Measurements from ENCODE around the gene P2RY13.

The P2RY13 gene

DNA sequence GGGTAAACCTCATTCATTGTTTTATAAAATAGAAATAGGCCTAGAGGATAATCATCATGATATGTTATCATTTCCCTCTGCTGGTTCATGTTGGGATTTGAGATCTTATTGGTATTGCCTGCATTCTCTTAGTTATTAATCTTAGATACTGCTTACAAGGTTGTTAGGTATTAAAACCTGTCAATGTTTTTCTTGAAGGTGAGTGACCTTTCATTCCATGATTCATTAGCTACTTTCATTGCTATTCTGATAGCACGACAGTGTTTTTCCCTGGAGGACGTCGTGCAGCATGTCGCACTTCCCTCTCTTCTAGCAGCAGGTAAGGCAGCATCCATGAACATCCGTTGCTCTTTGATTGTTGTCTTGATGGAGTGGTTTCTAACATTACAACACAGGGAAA, 38.1 kb upstream of the P2RY13 start:
- TF ChIP-seq, protein P1, sequence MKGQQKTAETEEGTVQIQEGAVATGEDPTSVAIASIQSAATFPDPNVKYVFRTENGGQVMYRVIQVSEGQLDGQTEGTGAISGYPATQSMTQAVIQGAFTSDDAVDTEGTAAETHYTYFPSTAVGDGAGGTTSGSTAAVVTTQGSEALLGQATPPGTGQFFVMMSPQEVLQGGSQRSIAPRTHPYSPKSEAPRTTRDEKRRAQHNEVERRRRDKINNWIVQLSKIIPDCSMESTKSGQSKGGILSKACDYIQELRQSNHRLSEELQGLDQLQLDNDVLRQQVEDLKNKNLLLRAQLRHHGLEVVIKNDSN (IDR thresholded peaks at IDR 0.05): no peak
- TF ChIP-seq ZBTB7A (IDR thresholded peaks at IDR 0.05; ENCODE audit: low read depth) (no peak), CREB1 (IDR thresholded peaks at IDR 0.05; ENCODE audit: low read depth) (no peak), RAD21 (IDR thresholded peaks at IDR 0.05; ENCODE audit: low read depth) (no peak), TEAD4 (IDR thresholded peaks at IDR 0.05) (no peak), FOXM1 (IDR thresholded peaks at IDR 0.05; ENCODE audit: borderline replicate concordance, low read depth) (no peak)
- TF ChIP-seq, protein P2, sequence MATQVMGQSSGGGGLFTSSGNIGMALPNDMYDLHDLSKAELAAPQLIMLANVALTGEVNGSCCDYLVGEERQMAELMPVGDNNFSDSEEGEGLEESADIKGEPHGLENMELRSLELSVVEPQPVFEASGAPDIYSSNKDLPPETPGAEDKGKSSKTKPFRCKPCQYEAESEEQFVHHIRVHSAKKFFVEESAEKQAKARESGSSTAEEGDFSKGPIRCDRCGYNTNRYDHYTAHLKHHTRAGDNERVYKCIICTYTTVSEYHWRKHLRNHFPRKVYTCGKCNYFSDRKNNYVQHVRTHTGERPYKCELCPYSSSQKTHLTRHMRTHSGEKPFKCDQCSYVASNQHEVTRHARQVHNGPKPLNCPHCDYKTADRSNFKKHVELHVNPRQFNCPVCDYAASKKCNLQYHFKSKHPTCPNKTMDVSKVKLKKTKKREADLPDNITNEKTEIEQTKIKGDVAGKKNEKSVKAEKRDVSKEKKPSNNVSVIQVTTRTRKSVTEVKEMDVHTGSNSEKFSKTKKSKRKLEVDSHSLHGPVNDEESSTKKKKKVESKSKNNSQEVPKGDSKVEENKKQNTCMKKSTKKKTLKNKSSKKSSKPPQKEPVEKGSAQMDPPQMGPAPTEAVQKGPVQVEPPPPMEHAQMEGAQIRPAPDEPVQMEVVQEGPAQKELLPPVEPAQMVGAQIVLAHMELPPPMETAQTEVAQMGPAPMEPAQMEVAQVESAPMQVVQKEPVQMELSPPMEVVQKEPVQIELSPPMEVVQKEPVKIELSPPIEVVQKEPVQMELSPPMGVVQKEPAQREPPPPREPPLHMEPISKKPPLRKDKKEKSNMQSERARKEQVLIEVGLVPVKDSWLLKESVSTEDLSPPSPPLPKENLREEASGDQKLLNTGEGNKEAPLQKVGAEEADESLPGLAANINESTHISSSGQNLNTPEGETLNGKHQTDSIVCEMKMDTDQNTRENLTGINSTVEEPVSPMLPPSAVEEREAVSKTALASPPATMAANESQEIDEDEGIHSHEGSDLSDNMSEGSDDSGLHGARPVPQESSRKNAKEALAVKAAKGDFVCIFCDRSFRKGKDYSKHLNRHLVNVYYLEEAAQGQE (IDR thresholded peaks at IDR 0.05; ENCODE audit: low read depth): no peak

DNA sequence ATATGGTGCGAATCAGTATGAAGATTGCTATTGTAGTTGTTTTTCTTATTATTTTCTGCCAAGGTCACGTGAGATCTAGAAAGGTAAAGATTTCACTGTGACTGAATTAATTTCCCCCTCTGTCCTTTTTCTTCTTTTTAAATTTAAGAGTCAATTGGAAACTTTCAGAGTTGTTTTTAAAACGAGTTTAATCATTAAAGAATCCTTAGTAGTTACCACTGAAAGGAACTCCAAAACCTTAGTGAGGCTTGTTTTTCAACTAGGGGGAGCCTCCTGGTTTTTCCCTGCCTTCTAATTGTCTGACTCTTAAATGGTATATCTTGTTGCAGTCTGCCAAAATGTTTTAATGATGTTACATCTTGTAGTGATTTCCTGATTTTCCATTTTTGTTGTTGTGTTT, 37.6 kb upstream of the P2RY13 start:
- TF ChIP-seq TEAD4 (IDR thresholded peaks at IDR 0.05) (no peak), CREB1 (IDR thresholded peaks at IDR 0.05; ENCODE audit: low read depth) (no peak), NFIC (IDR thresholded peaks at IDR 0.05) (no peak), EGR1 (IDR thresholded peaks at IDR 0.05) (no peak), YY1 (IDR thresholded peaks at IDR 0.05; ENCODE audit: low read depth) (no peak), ZBTB7A (IDR thresholded peaks at IDR 0.05; ENCODE audit: low read depth) (no peak), TAF1 (IDR thresholded peaks at IDR 0.05; ENCODE audit: low read depth) (no peak), FOXM1 (IDR thresholded peaks at IDR 0.05; ENCODE audit: borderline replicate concordance, low read depth) (no peak), RAD21 (IDR thresholded peaks at IDR 0.05; ENCODE audit: low read depth) (no peak), TCF12 (IDR thresholded peaks at IDR 0.05; ENCODE audit: low read depth) (no peak), CEBPB (IDR thresholded peaks at IDR 0.05) (no peak), EP300 (IDR thresholded peaks at IDR 0.05; ENCODE audit: borderline replicate concordance) (no peak)
- TF ChIP-seq, protein P3, sequence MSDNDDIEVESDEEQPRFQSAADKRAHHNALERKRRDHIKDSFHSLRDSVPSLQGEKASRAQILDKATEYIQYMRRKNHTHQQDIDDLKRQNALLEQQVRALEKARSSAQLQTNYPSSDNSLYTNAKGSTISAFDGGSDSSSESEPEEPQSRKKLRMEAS (IDR thresholded peaks at IDR 0.05): no peak
- TF ChIP-seq, protein P2 (IDR thresholded peaks at IDR 0.05; ENCODE audit: low read depth): no peak
- TF ChIP-seq, protein P1 (IDR thresholded peaks at IDR 0.05): no peak

DNA sequence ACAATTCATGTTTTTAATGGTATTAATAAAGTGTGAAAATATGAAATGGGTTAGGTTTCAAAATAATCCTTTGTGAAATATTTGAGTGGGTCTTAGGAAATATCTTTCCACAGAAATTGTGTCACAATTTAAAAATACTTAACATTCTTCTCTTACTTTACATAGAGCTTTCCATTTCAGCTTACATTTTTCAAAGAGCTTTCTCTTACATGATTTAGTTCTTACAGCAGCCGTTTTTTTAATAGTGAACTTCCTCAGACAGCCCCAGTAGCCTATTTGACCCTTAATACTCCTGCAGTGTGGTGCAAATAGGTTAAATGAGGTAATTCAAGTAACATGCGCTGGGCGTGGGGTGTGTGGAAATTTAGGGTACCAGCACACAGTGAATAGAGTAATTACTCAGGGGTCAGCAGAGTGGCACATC, 33.4 kb upstream of the P2RY13 start:
- TF ChIP-seq ZBTB7A (IDR thresholded peaks at IDR 0.05; ENCODE audit: low read depth) (no peak), EGR1 (IDR thresholded peaks at IDR 0.05) (no peak), NFIC (IDR thresholded peaks at IDR 0.05) (no peak), TAF1 (IDR thresholded peaks at IDR 0.05; ENCODE audit: low read depth) (no peak), FOXM1 (IDR thresholded peaks at IDR 0.05; ENCODE audit: borderline replicate concordance, low read depth) (no peak), CEBPB (IDR thresholded peaks at IDR 0.05) (no peak), TEAD4 (IDR thresholded peaks at IDR 0.05) (no peak), CREB1 (IDR thresholded peaks at IDR 0.05; ENCODE audit: low read depth) (no peak)
- TF ChIP-seq, protein P1 (IDR thresholded peaks at IDR 0.05): no peak
- TF ChIP-seq, protein P3 (IDR thresholded peaks at IDR 0.05): no peak

DNA sequence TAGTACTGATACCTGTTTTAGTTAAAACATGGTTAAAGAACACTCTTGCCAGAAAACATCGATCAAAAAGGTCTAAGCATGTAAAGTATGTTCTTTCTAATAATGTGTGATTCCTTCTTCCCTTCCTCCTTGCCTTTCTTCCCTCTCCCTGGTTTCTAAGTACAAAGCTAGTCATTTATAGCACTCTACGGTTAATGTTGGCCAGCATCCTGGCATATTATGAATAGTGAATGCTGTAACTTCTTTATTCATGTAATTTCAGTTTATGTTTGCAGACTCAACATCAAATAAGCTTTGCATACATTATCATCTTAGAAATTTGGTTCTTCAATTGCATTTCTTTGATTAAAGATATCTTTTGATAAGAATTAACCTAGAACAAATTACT, 28.1 kb upstream of the P2RY13 start:
- TF ChIP-seq, protein P2 (IDR thresholded peaks at IDR 0.05; ENCODE audit: low read depth): no peak
- TF ChIP-seq TCF12 (IDR thresholded peaks at IDR 0.05; ENCODE audit: low read depth) (no peak), TAF1 (IDR thresholded peaks at IDR 0.05; ENCODE audit: low read depth) (no peak), YY1 (IDR thresholded peaks at IDR 0.05; ENCODE audit: low read depth) (no peak), EP300 (IDR thresholded peaks at IDR 0.05; ENCODE audit: borderline replicate concordance) (no peak), TEAD4 (IDR thresholded peaks at IDR 0.05) (no peak), CREB1 (IDR thresholded peaks at IDR 0.05; ENCODE audit: low read depth) (no peak), NFIC (IDR thresholded peaks at IDR 0.05) (no peak), FOXM1 (IDR thresholded peaks at IDR 0.05; ENCODE audit: borderline replicate concordance, low read depth) (no peak)
- TF ChIP-seq, protein P3 (IDR thresholded peaks at IDR 0.05): no peak
- TF ChIP-seq, protein P1 (IDR thresholded peaks at IDR 0.05): no peak
